Measurements from ENCODE around the gene EHBP1L1. TPM values are rescaled to one million over a fixed set of nuclear protein-coding genes. Genes with fewer than 3 reads are reported as not detected.

The EHBP1L1 gene
- total and polyA plus RNA-seq, 7 donors, result 114 to 345 (median 208) TPM

- intact Hi-C loops (cut with DNase I), result no loop called here
- Histone ChIP-seq H3K4me3 (no peak overlapping the region), H3K27ac (no peak overlapping the region), H3K27me3 (ENCODE audit: insufficient read depth in 3 of 3, low read length in 2 of 3) (no peaks in the 10 kb centered on the region), H3K9me3 (no peaks in the 10 kb centered on the region), H3K36me3 (ENCODE audit: insufficient read depth in 1 of 2, low read depth in 1 of 2) (peaks cover 2 to 47% of the 10 kb centered on the region in 2 donors), H3K4me1 (peaks cover 12% of the 10 kb centered on the region)
- 83 to 85% (median 85%) methylated on average over 47 to 49 of the region's 49 CpGs for whole genome bisulfite sequencing, 3 donors
- DNase-seq (no peak), ATAC-seq (no peak)
- TF ChIP-seq CTCF (IDR thresholded peaks at IDR 0.05), result no peak
Measured at GRCh38 chr11:65599216-65599954, 23.5 kb downstream of the EHBP1L1 start.

GRCh38 chr11:65599955-65600246, 24.0 kb downstream of the EHBP1L1 start:
- intact Hi-C loops (cut with DNase I), result no loop called here
- Histone ChIP-seq H3K4me1 (peaks cover 7% of the 10 kb centered on the region), H3K27me3 (ENCODE audit: insufficient read depth in 3 of 3, low read length in 2 of 3) (no peaks in the 10 kb centered on the region), H3K36me3 (ENCODE audit: insufficient read depth in 1 of 2, low read depth in 1 of 2) (peaks cover 2 to 52% of the 10 kb centered on the region in 2 donors), H3K4me3 (no peak overlapping the region), H3K9me3 (no peaks in the 10 kb centered on the region), H3K27ac (no peak overlapping the region)
- TF ChIP-seq CTCF (IDR thresholded peaks at IDR 0.05), result no peak
- WGBS, 3 donors, result 93 to 95% (median 95%) methylated on average over 6 of the region's 6 CpGs
- no peak for ATAC-seq
- DNase-seq, result no peak

GRCh38 chr11:65604258-65604657, 28.4 kb downstream of the EHBP1L1 start:
- Histone ChIP-seq H3K36me3 (ENCODE audit: insufficient read depth in 1 of 2, low read depth in 1 of 2) (peaks cover 0 to 52% of the 10 kb centered on the region in 2 donors), H3K9me3 (no peaks in the 10 kb centered on the region), H3K27ac (no peak overlapping the region), H3K27me3 (ENCODE audit: insufficient read depth in 3 of 3, low read length in 2 of 3) (no peaks in the 10 kb centered on the region), H3K4me3 (no peak overlapping the region), H3K4me1 (peaks cover 16% of the 10 kb centered on the region)
- no peak for TF ChIP-seq CTCF (IDR thresholded peaks at IDR 0.05)
- 92 to 100% (median 96%) methylated on average over 1 of the region's 1 CpG for WGBS, 3 donors
- ATAC-seq (no peak), DNase-seq (no peak)
- intact Hi-C loops (cut with DNase I), result no loop called here

- H3K9me3 ChIP-seq, result no peaks in the 10 kb centered on the region
- intact Hi-C loops (cut with DNase I), result loop anchor here in 1 of 2 donors (5.0 kb wide), 1 partner anchor 35 kb away; the partner anchor contains the start of genes FAM89B and ZNRD2
- DNase-seq (peak; percentile 96 to 97), ATAC-seq (peak; percentile 98)
- H3K4me3 ChIP-seq, result peak overlapping the region; percentile 61
- H3K27me3 ChIP-seq (ENCODE audit: insufficient read depth in 3 of 3, low read length in 2 of 3), result no peaks in the 10 kb centered on the region
- H3K36me3 ChIP-seq (ENCODE audit: insufficient read depth in 1 of 2, low read depth in 1 of 2), result peaks cover 0 to 56% of the 10 kb centered on the region in 2 donors
- 9 to 10% (median 9%) methylated on average over 52 to 67 of the region's 67 CpGs for WGBS, 3 donors
- H3K4me1 ChIP-seq, result peaks cover 28% of the 10 kb centered on the region
- peak overlapping the region; percentile 83 for H3K27ac ChIP-seq
- no peak for TF ChIP-seq CTCF (IDR thresholded peaks at IDR 0.05)
Measured at GRCh38 chr11:65606876-65607613, 31.2 kb downstream of the EHBP1L1 start.

Data from psoas muscle (tissue), 8 donors.